Testis (tissue), 3 donors: ENCODE measurements around the gene PRDM11. TPM values are rescaled to one million over a fixed set of nuclear protein-coding genes. Genes with fewer than 3 reads are reported as not detected.

ENCODE experiments used
- DNase-seq: peaks from one replicate; pipeline ENCODE4 v3.0.0-alpha.2; 2019
- H3K27ac ChIP-seq, 2 donors: fragments of 200-600 bp; sonication (generic); one replicate each; pipeline ENCODE4 v1.5.1; 2019
- H3K27me3 ChIP-seq: fragments of 200-600 bp; sonication (generic); one replicate; pipeline ENCODE4 v1.5.1; 2019
- H3K36me3 ChIP-seq: fragments of 200-600 bp; sonication (generic); one replicate; pipeline ENCODE4 v1.5.1; 2017; ENCODE audit warnings: low read depth; ENCODE audit errors: missing control alignments
- H3K4me1 ChIP-seq: fragments of 200-600 bp; sonication (generic); one replicate; pipeline ENCODE4 v1.5.1; 2019
- H3K4me3 ChIP-seq, 2 donors: fragments of 200-600 bp; sonication (generic); one replicate each; pipeline ENCODE4 v1.5.1; 2017 to 2019
- H3K9me3 ChIP-seq: fragments of 200-600 bp; sonication (generic); one replicate; pipeline ENCODE4 v1.5.1; 2017
- POLR2A ChIP-seq: fragments of 450-650 bp; IDR thresholded peaks from one replicate; pipeline ENCODE4 v1.6.1; 2017; ENCODE audit warnings: antibody characterized with exemption, mild to moderate bottlenecking, moderate library complexity
- WGBS, 2 donors: methylation state at CpG; one replicate each; pipeline ENCODE4 v1.1.5; 2018; 5-methylcytosine and 5-hydroxymethylcytosine counted together
- intact Hi-C: fragments of 100-400 bp; cut with DNase I; formaldehyde crosslinking; loops from one replicate; pipeline ENCODE4 v1.15.1; 2023; ENCODE audit warnings: low total_unique reads
- polyA plus RNA-seq: library from polyadenylated mRNA; stranded (reverse); fragments of 350-450 nt; fragmentation: Illumina TruSeq; extraction: RNeasy Lipid Tissue Mini Kit (QIAGEN cat#74804); gene quantifications from one replicate; pipeline ENCODE4 v1.2.3, GENCODE V29; 2014; ENCODE audit warnings: low read depth, low replicate concordance; ENCODE audit not compliant: insufficient read depth
- total RNA-seq, 2 donors: library from RNA; depleted of rRNA; stranded (reverse); fragments of >200 nt; gene quantifications; one replicate each; pipeline ENCODE4 v1.2.3, GENCODE V29; 2016
- TF ChIP-seq, protein P1 (sequence below), 3 experiments: fragments of 450-650 bp in 2 of 3; fragments of 200-600 bp in 1 of 3; sonication (generic) in 1 of 3; IDR thresholded peaks; one replicate each; pipeline ENCODE4 v1.5.1; 2016 to 2019; ENCODE audit warnings: antibody characterized with exemption in 3 of 3, mild to moderate bottlenecking in 2 of 3, moderate library complexity in 1 of 3

PRDM11 gene
- total and polyA plus RNA-seq, 3 donors from 2014 or later: 6.4 to 15.9 (median 13.6) TPM

GRCh38 chr11:45155627-45156180, 9.3 kb downstream of the PRDM11 start:
- no peak for DNase-seq
- 80 to 89% methylated on average over 4 of the region's 4 CpGs for whole genome bisulfite sequencing, 2 donors
- peaks cover 40% of the 10 kb centered on the region for H3K4me1 ChIP-seq

GRCh38 chr11:45156201-45156600, 9.8 kb downstream of the PRDM11 start:
- H3K27me3 ChIP-seq: no peaks in the 10 kb centered on the region
- no peaks in the 10 kb centered on the region for H3K36me3 ChIP-seq
- H3K4me3 ChIP-seq: no peak overlapping the region
- no peak overlapping the region for H3K27ac ChIP-seq
- 99% methylated on average over 6 of the region's 6 CpGs; no CpG with 5 or more reads in 1 of the 2 donors for WGBS, 2 donors
- no peaks in the 10 kb centered on the region for H3K9me3 ChIP-seq
- DNase-seq: no peak
- intact Hi-C loops: no loop called here
- TF ChIP-seq, protein P1, sequence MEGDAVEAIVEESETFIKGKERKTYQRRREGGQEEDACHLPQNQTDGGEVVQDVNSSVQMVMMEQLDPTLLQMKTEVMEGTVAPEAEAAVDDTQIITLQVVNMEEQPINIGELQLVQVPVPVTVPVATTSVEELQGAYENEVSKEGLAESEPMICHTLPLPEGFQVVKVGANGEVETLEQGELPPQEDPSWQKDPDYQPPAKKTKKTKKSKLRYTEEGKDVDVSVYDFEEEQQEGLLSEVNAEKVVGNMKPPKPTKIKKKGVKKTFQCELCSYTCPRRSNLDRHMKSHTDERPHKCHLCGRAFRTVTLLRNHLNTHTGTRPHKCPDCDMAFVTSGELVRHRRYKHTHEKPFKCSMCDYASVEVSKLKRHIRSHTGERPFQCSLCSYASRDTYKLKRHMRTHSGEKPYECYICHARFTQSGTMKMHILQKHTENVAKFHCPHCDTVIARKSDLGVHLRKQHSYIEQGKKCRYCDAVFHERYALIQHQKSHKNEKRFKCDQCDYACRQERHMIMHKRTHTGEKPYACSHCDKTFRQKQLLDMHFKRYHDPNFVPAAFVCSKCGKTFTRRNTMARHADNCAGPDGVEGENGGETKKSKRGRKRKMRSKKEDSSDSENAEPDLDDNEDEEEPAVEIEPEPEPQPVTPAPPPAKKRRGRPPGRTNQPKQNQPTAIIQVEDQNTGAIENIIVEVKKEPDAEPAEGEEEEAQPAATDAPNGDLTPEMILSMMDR (IDR thresholded peaks at IDR 0.05): no peak
- TF ChIP-seq POLR2A: no peak
- peaks cover 42% of the 10 kb centered on the region for H3K4me1 ChIP-seq

More at GRCh38 chr11:45155627-45156180, 9.3 kb downstream of the PRDM11 start:
- H3K36me3 ChIP-seq: no peaks in the 10 kb centered on the region
- no peak overlapping the region for H3K4me3 ChIP-seq
- H3K27ac ChIP-seq: no peak overlapping the region
- TF ChIP-seq POLR2A: no peak
- TF ChIP-seq, protein P1 (IDR thresholded peaks at IDR 0.05): no peak
- intact Hi-C loops: no loop called here
- H3K9me3 ChIP-seq: no peaks in the 10 kb centered on the region
- H3K27me3 ChIP-seq: no peaks in the 10 kb centered on the region

- H3K27me3 ChIP-seq: no peaks in the 10 kb centered on the region
- TF ChIP-seq, protein P1 (IDR thresholded peaks at IDR 0.05): no peak
- TF ChIP-seq POLR2A: no peak
- no peak for DNase-seq
- intact Hi-C loops: no loop called here
- 83 to 92% methylated on average over 9 of the region's 9 CpGs for WGBS, 2 donors
- H3K27ac ChIP-seq: no peak overlapping the region
- H3K4me3 ChIP-seq: no peak overlapping the region
- no peaks in the 10 kb centered on the region for H3K36me3 ChIP-seq
- peaks cover 48% of the 10 kb centered on the region for H3K4me1 ChIP-seq
- no peaks in the 10 kb centered on the region for H3K9me3 ChIP-seq
Observed at GRCh38 chr11:45156741-45157140, 10.3 kb downstream of the PRDM11 start.

- WGBS, 2 donors: 81 to 82% methylated on average over 11 to 20 of the region's 20 CpGs
- TF ChIP-seq, protein P1 (IDR thresholded peaks at IDR 0.05): no peak
- no peak for TF ChIP-seq POLR2A
- Histone ChIP-seq H3K4me3 (no peak overlapping the region), H3K36me3 (no peaks in the 10 kb centered on the region), H3K27me3 (no peaks in the 10 kb centered on the region), H3K9me3 (no peaks in the 10 kb centered on the region), H3K27ac (peak overlapping the region in 1 of 2 donors; percentile 53), H3K4me1 (peaks cover 52% of the 10 kb centered on the region)
- DNase-seq: no peak
- intact Hi-C loops: no loop called here
Observed at GRCh38 chr11:45157247-45158209, 11.1 kb downstream of the PRDM11 start.
